K562 (cell line): ENCODE data around the gene RAB6B.
"Not testable (repeated sequence)": the region's sequence is repeated elsewhere in the genome, so short reads cannot be mapped to it uniquely, and the experiment has no call there.

Experiments
- CCNT2 ChIP-seq: IDR thresholded peaks from 2 replicates; pipeline ENCODE4 v1.6.1; 2011; ENCODE audit warnings: borderline replicate concordance, low read depth, mild to moderate bottlenecking, moderate library complexity, mixed read lengths, low read length; ENCODE audit not compliant: insufficient read length; ENCODE audit errors: extremely low read depth
- DNMT1 ChIP-seq: fragments of 450-650 bp; IDR thresholded peaks from 2 replicates; pipeline ENCODE4 v1.6.1; 2016; ENCODE audit warnings: antibody characterized with exemption, mild to moderate bottlenecking
- EZH2 ChIP-seq: IDR thresholded peaks from 2 replicates; pipeline ENCODE4 v1.6.1; 2012; ENCODE audit warnings: low read depth, mild to moderate bottlenecking, inconsistent platforms, low read length, borderline replicate concordance
- HEY1 ChIP-seq: fragments of 250-450 bp; sonication (Bioruptor Pico); IDR thresholded peaks from 2 replicates; pipeline ENCODE4 v1.5.0; 2020; ENCODE audit warnings: mild to moderate bottlenecking, moderate library complexity, borderline replicate concordance
- KDM5B ChIP-seq: fragments of 200-600 bp; sonication (generic); IDR thresholded peaks from 2 replicates; pipeline ENCODE4 v1.6.1; 2012; ENCODE audit warnings: low read depth, mild to moderate bottlenecking, moderate library complexity, low read length, control low read depth, inconsistent platforms; ENCODE audit not compliant: insufficient replicate concordance
- RNF2 ChIP-seq: sonication (generic); IDR thresholded peaks from 2 replicates; pipeline ENCODE4 v1.6.1; 2016
- SIN3A ChIP-seq, 2 experiments: fragments of 150-350 bp in 1 of 2; IDR thresholded peaks; 2 replicates each; pipeline ENCODE4 v1.6.1; 2011 to 2016; ENCODE audit warnings: borderline replicate concordance in 2 of 2, low read depth in 2 of 2, low read length in 2 of 2, mild to moderate bottlenecking in 2 of 2, moderate library complexity in 2 of 2; ENCODE audit not compliant: control insufficient read depth in 1 of 2
- SNRNP70 ChIP-seq: fragments of 200-400 bp; formaldehyde crosslinking; optimal IDR thresholded peaks from 2 replicates; pipeline ENCODE3; 2017; ENCODE audit warnings: low read depth, low read length
- TRIM28 ChIP-seq: fragments of 450-650 bp; IDR thresholded peaks from 2 replicates; pipeline ENCODE4 v1.6.1; 2017
- ZBTB17 ChIP-seq: fragments of 450-650 bp; formaldehyde crosslinking; IDR thresholded peaks from 2 replicates; pipeline ENCODE4 v1.4.0; 2020; ENCODE audit warnings: mild to moderate bottlenecking
- ZC3H11A ChIP-seq: IDR thresholded peaks from 2 replicates; pipeline ENCODE4 v1.6.1; 2012; ENCODE audit warnings: low read depth, low read length, improper control_type of control experiment
- ZNF512 ChIP-seq: IDR thresholded peaks from 2 replicates; pipeline ENCODE4 v1.6.1; 2016; ENCODE audit warnings: missing genetic modification characterization, missing compliant biosample characterization
- TF ChIP-seq, protein P1 (sequence below): sonication (generic); formaldehyde crosslinking; IDR thresholded peaks from 2 replicates; pipeline ENCODE4 v1.8.0; 2022; ENCODE audit warnings: missing genetic modification reagents, mild to moderate bottlenecking, moderate library complexity, borderline replicate concordance
- TF ChIP-seq, protein P2 (sequence below): fragments of 250-450 bp; sonication (Bioruptor Pico); IDR thresholded peaks from 2 replicates; pipeline ENCODE4 v1.4.0; 2020; ENCODE audit warnings: mild to moderate bottlenecking, moderate library complexity

DNA sequence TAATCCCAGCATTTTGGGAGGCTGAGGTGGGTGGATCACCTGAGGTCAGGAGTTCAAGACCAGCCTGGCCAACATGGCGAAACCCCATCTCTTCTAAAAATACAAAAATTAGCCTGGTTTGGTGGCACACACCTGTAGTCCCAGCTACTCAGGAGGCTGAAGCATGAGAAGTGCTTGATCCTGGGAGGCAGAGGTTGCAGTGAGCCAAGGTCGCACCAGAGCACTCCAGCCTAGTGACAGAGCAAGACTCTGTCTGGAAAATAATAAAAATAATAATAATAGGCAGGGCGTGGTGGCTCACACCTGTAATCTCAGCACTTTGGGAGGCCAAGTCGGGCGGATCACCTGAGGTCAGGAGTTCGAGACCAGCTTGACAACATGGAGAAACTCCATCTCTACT lies 114.9 kb downstream of the RAB6B start:
- TF ChIP-seq HEY1 (CRISPR knock-in tag); ZNF512 (tag); ZBTB17 (CRISPR knock-in tag); KDM5B; TRIM28; ZC3H11A; EZH2; CCNT2; SNRNP70; DNMT1; RNF2; SIN3A (IDR thresholded peaks at IDR 0.05; ENCODE audit: borderline replicate concordance in 2 of 2, control insufficient read depth in 1 of 2, low read depth in 2 of 2, low read length in 2 of 2): not testable (repeated sequence)
- TF ChIP-seq, protein P1, sequence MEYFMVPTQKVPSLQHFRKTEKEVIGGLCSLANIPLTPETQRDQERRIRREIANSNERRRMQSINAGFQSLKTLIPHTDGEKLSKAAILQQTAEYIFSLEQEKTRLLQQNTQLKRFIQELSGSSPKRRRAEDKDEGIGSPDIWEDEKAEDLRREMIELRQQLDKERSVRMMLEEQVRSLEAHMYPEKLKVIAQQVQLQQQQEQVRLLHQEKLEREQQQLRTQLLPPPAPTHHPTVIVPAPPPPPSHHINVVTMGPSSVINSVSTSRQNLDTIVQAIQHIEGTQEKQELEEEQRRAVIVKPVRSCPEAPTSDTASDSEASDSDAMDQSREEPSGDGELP: not testable (repeated sequence)
- TF ChIP-seq, protein P2, sequence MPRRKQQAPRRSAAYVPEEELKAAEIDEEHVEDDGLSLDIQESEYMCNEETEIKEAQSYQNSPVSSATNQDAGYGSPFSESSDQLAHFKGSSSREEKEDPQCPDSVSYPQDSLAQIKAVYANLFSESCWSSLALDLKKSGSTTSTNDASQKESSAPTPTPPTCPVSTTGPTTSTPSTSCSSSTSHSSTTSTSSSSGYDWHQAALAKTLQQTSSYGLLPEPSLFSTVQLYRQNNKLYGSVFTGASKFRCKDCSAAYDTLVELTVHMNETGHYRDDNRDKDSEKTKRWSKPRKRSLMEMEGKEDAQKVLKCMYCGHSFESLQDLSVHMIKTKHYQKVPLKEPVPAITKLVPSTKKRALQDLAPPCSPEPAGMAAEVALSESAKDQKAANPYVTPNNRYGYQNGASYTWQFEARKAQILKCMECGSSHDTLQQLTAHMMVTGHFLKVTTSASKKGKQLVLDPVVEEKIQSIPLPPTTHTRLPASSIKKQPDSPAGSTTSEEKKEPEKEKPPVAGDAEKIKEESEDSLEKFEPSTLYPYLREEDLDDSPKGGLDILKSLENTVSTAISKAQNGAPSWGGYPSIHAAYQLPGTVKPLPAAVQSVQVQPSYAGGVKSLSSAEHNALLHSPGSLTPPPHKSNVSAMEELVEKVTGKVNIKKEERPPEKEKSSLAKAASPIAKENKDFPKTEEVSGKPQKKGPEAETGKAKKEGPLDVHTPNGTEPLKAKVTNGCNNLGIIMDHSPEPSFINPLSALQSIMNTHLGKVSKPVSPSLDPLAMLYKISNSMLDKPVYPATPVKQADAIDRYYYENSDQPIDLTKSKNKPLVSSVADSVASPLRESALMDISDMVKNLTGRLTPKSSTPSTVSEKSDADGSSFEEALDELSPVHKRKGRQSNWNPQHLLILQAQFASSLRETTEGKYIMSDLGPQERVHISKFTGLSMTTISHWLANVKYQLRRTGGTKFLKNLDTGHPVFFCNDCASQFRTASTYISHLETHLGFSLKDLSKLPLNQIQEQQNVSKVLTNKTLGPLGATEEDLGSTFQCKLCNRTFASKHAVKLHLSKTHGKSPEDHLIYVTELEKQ (CRISPR knock-in tag): not testable (repeated sequence)
